Mucosa of rectum (tissue), 2 donors: ENCODE data around the gene MAST4.

Source experiments
- H3K27ac ChIP-seq, 2 donors: one replicate each; pipeline ENCODE4 v1.7.0; 2013; ENCODE audit warnings: inconsistent platforms in 2 of 2, low read depth in 2 of 2, low read length in 2 of 2
- H3K27me3 ChIP-seq, 2 donors: one replicate each; pipeline ENCODE4 v1.7.0; 2013; ENCODE audit warnings: low read length in 2 of 2; ENCODE audit not compliant: control insufficient read depth in 2 of 2, insufficient read depth in 2 of 2
- H3K36me3 ChIP-seq, 2 donors: one replicate each; pipeline ENCODE4 v1.7.0; 2013; ENCODE audit warnings: low read length in 2 of 2; ENCODE audit not compliant: control insufficient read depth in 2 of 2, insufficient read depth in 2 of 2
- H3K4me1 ChIP-seq, 2 donors: one replicate each; pipeline ENCODE4 v1.7.0; 2013; ENCODE audit warnings: low read length in 2 of 2, mild to moderate bottlenecking in 1 of 2; ENCODE audit not compliant: control insufficient read depth in 2 of 2, insufficient read depth in 2 of 2
- H3K4me3 ChIP-seq, 2 donors: one replicate each; pipeline ENCODE4 v1.7.0; 2013; ENCODE audit warnings: low read length in 2 of 2
- H3K9ac ChIP-seq, 2 donors: one replicate each; pipeline ENCODE4 v1.7.0; 2013; ENCODE audit warnings: low read length in 2 of 2, low read depth in 1 of 2, mild to moderate bottlenecking in 1 of 2
- H3K9me3 ChIP-seq, 2 donors: one replicate each; pipeline ENCODE4 v1.7.0; 2013; ENCODE audit warnings: low read length in 2 of 2; ENCODE audit not compliant: control insufficient read depth in 2 of 2
- donor health status: healthy.
- donor health status: Normal muscosa, but diverticular disease.

The MAST4 gene

GRCh38 chr5:66848749-66849641 lies 252.8 kb downstream of the MAST4 start:
- Histone ChIP-seq H3K9ac (no peak overlapping the region), H3K27me3 (no peaks in the 10 kb centered on the region), H3K4me1 (no peaks in the 10 kb centered on the region), H3K36me3 (no peaks in the 10 kb centered on the region), H3K4me3 (no peak overlapping the region), H3K9me3 (no peaks in the 10 kb centered on the region), H3K27ac (no peak overlapping the region)

GRCh38 chr5:66849803-66850202 lies 253.6 kb downstream of the MAST4 start:
- H3K9me3 ChIP-seq: no peaks in the 10 kb centered on the region
- H3K27ac ChIP-seq: no peak overlapping the region
- no peaks in the 10 kb centered on the region for H3K4me1 ChIP-seq
- H3K27me3 ChIP-seq: no peaks in the 10 kb centered on the region
- no peaks in the 10 kb centered on the region for H3K36me3 ChIP-seq
- no peak overlapping the region for H3K4me3 ChIP-seq
- no peak overlapping the region for H3K9ac ChIP-seq

- H3K27me3 ChIP-seq: no peaks in the 10 kb centered on the region
These were observed 254.3 kb downstream of the MAST4 start for GRCh38 chr5:66850354-66851075.

GRCh38 chr5:66851306-66851705 lies 255.1 kb downstream of the MAST4 start:
- Histone ChIP-seq H3K4me3 (no peak overlapping the region), H3K27ac (no peak overlapping the region), H3K4me1 (no peaks in the 10 kb centered on the region)

More at GRCh38 chr5:66850354-66851075, 254.3 kb downstream of the MAST4 start:
- Histone ChIP-seq H3K27ac (no peak overlapping the region), H3K9ac (no peak overlapping the region), H3K9me3 (no peaks in the 10 kb centered on the region), H3K4me1 (no peaks in the 10 kb centered on the region), H3K4me3 (no peak overlapping the region), H3K36me3 (no peaks in the 10 kb centered on the region)

GRCh38 chr5:66854416-66854815 lies 258.2 kb downstream of the MAST4 start:
- H3K9ac ChIP-seq: no peak overlapping the region
- H3K36me3 ChIP-seq: no peaks in the 10 kb centered on the region
- H3K27ac ChIP-seq: no peak overlapping the region
- H3K9me3 ChIP-seq: no peaks in the 10 kb centered on the region
- H3K4me1 ChIP-seq: no peaks in the 10 kb centered on the region
- H3K27me3 ChIP-seq: no peaks in the 10 kb centered on the region
- H3K4me3 ChIP-seq: no peak overlapping the region

More at GRCh38 chr5:66851306-66851705, 255.1 kb downstream of the MAST4 start:
- Histone ChIP-seq H3K36me3 (no peaks in the 10 kb centered on the region), H3K27me3 (no peaks in the 10 kb centered on the region), H3K9me3 (no peaks in the 10 kb centered on the region), H3K9ac (no peak overlapping the region)

- Histone ChIP-seq H3K27ac (no peak overlapping the region), H3K4me1 (no peaks in the 10 kb centered on the region), H3K9ac (no peak overlapping the region), H3K9me3 (no peaks in the 10 kb centered on the region), H3K4me3 (no peak overlapping the region), H3K27me3 (no peaks in the 10 kb centered on the region), H3K36me3 (no peaks in the 10 kb centered on the region)
These were observed 260.0 kb downstream of the MAST4 start for GRCh38 chr5:66856041-66856805.

- Histone ChIP-seq H3K4me3 (no peak overlapping the region), H3K27me3 (no peaks in the 10 kb centered on the region), H3K27ac (no peak overlapping the region), H3K4me1 (no peaks in the 10 kb centered on the region), H3K9me3 (no peaks in the 10 kb centered on the region), H3K9ac (no peak overlapping the region), H3K36me3 (no peaks in the 10 kb centered on the region)
These were observed 263.3 kb downstream of the MAST4 start for GRCh38 chr5:66859526-66859925.

GRCh38 chr5:66860199-66860975 lies 264.2 kb downstream of the MAST4 start:
- no peak overlapping the region for H3K9ac ChIP-seq
- no peak overlapping the region for H3K27ac ChIP-seq
- no peaks in the 10 kb centered on the region for H3K36me3 ChIP-seq
- no peaks in the 10 kb centered on the region for H3K4me1 ChIP-seq
- no peaks in the 10 kb centered on the region for H3K27me3 ChIP-seq
- H3K9me3 ChIP-seq: no peaks in the 10 kb centered on the region
- H3K4me3 ChIP-seq: no peak overlapping the region

- no peak overlapping the region for H3K27ac ChIP-seq
- H3K9ac ChIP-seq: no peak overlapping the region
- no peak overlapping the region for H3K4me3 ChIP-seq
- H3K9me3 ChIP-seq: no peaks in the 10 kb centered on the region
- H3K27me3 ChIP-seq: no peaks in the 10 kb centered on the region
- no peaks in the 10 kb centered on the region for H3K36me3 ChIP-seq
- H3K4me1 ChIP-seq: no peaks in the 10 kb centered on the region
These were observed 265.2 kb downstream of the MAST4 start for GRCh38 chr5:66861402-66861801.
